Smooth muscle cell (in vitro differentiated cells): Measurements from ENCODE around the gene ATXN1L. TPM values are rescaled to one million over a fixed set of nuclear protein-coding genes. Genes with fewer than 3 reads are reported as not detected.
"Not testable (repeated sequence)": the region's sequence is repeated elsewhere in the genome, so short reads cannot be mapped to it uniquely, and the experiment has no call there.

Experiments used
- DNase-seq: peaks from one replicate; lab custom pipeline; 2025; ENCODE audit not compliant: unreplicated experiment; lab: John Stamatoyannopoulos, UW
- H2AFZ ChIP-seq: fragments of 200-600 bp; sonication (generic); 2 replicates; pipeline ENCODE4 v1.6.0; 2016; ENCODE audit warnings: antibody characterized with exemption, low read depth, mild to moderate bottlenecking
- H3F3A ChIP-seq: fragments of 200-600 bp; sonication (generic); 2 replicates; pipeline ENCODE4 v1.6.0; 2017; ENCODE audit warnings: antibody characterized with exemption, low read depth
- H3K27ac ChIP-seq: fragments of 200-600 bp; sonication (generic); 2 replicates; pipeline ENCODE4 v1.5.1; 2016; ENCODE audit warnings: low read depth, mild to moderate bottlenecking
- H3K27me3 ChIP-seq: fragments of 200-600 bp; sonication (generic); 2 replicates; pipeline ENCODE4 v1.6.1; 2016; ENCODE audit warnings: low read depth, mild to moderate bottlenecking
- H3K36me3 ChIP-seq: fragments of 200-600 bp; sonication (generic); 2 replicates; pipeline ENCODE4 v1.5.1; 2016; ENCODE audit warnings: low read depth
- H3K4me1 ChIP-seq: fragments of 200-600 bp; sonication (generic); 2 replicates; pipeline ENCODE4 v1.5.1; 2016; ENCODE audit warnings: low read depth
- H3K4me2 ChIP-seq: fragments of 200-600 bp; sonication (generic); 2 replicates; pipeline ENCODE4 v1.6.0; 2016; ENCODE audit warnings: mild to moderate bottlenecking
- H3K4me3 ChIP-seq: fragments of 200-600 bp; sonication (generic); 2 replicates; pipeline ENCODE4 v1.5.1; 2016; ENCODE audit warnings: mild to moderate bottlenecking
- H3K79me2 ChIP-seq: fragments of 200-600 bp; sonication (generic); 2 replicates; pipeline ENCODE4 v1.6.0; 2016; ENCODE audit warnings: low read depth, mild to moderate bottlenecking
- H3K9ac ChIP-seq: fragments of 200-600 bp; sonication (generic); 2 replicates; pipeline ENCODE4 v1.6.0; 2016; ENCODE audit warnings: low read depth
- H3K9me3 ChIP-seq: fragments of 200-600 bp; sonication (generic); replicated peaks from 2 replicates; pipeline ENCODE4 v1.5.1; 2016; ENCODE audit warnings: low read depth
- H4K20me1 ChIP-seq: fragments of 200-600 bp; sonication (generic); 2 replicates; pipeline ENCODE4 v1.6.0; 2016; ENCODE audit warnings: low read depth
- WGBS: methylation state at CpG from one replicate; pipeline ENCODE4 v1.1.7; 2016; ENCODE audit warnings: low lambda C conversion rate; 5-methylcytosine and 5-hydroxymethylcytosine counted together
- polyA plus RNA-seq: library from polyadenylated mRNA; unstranded; fragments of >200 nt; fragmentation: Nextera tagmentation; extraction: Ambion mirVana; gene quantifications from 2 replicates; pipeline ENCODE4 v1.2.1, GENCODE V29; 2016
- total RNA-seq: library from RNA; depleted of rRNA; stranded (reverse); fragments of >200 nt; gene quantifications from 2 replicates; pipeline ENCODE4 v1.2.3, GENCODE V29; 2014
- TF ChIP-seq, protein P1 (sequence below): fragments of 200-600 bp; sonication (generic); IDR thresholded peaks from 2 replicates; pipeline ENCODE4 v1.5.1; 2017; ENCODE audit warnings: borderline replicate concordance, mild to moderate bottlenecking, antibody characterized with exemption; ENCODE audit not compliant: insufficient read depth, poor library complexity, severe bottlenecking

Gene ATXN1L
- total and polyA plus RNA-seq, 2 experiments from 2014 or later, result 7.4 to 14.8 TPM

DNA sequence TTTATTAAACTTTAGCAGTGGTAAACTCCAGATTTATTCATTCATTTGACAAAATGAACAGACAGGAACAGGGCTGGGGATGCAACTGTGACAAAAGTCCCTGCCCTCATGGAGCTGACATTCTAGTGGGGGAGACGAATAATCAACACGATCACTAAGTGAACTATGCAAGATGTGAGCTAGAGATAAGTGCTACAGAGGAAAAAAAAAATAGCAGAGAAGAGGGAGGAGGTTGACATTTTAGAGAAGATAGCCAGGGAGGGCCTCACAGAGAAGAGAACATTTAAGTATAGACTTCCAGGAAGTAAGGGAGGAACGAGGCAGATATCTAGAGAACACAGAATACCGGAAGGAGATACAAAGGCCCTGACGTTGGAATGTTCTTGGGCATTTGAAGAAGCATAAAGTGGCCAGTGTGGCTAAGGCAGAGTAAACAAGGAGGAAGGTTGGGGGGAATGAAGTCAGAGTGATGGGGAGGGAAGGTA, 19.2 kb upstream of the ATXN1L start:
- no peak for DNase-seq
- no peaks in the 10 kb centered on the region for H3K27me3 ChIP-seq

DNA sequence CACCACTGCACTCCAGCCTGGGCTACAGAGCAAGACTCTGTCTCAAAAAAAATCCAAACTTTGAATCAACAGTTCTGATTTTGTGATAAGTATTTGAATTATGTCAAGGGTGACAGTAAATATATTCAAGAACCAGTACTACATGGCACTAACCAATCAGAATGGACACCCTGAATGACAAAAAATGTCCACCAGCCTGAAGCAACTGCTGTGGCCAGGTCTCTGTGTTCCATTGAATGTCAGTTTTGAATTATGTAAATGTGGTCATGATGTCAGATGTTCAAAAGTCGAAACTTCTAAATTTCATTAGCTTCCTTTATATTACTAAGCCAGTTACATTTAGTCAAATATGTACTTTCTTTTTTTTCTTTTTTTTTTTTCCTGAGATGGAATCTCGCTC, 15.4 kb upstream of the ATXN1L start:
- Histone ChIP-seq H3K4me1 (no peaks in the 10 kb centered on the region), H3K36me3 (no peaks in the 10 kb centered on the region), H4K20me1 (no peaks in the 10 kb centered on the region), H2AFZ (no peak overlapping the region), H3K4me2 (no peak overlapping the region), H3K79me2 (no peaks in the 10 kb centered on the region), H3K9ac (no peak overlapping the region), H3K4me3 (no peak overlapping the region), H3K9me3 (no peaks in the 10 kb centered on the region), H3K27me3 (no peaks in the 10 kb centered on the region), H3F3A (no peaks in the 10 kb centered on the region), H3K27ac (no peak overlapping the region)
- 91% methylated on average over 2 of the region's 2 CpGs for WGBS
- TF ChIP-seq, protein P1, sequence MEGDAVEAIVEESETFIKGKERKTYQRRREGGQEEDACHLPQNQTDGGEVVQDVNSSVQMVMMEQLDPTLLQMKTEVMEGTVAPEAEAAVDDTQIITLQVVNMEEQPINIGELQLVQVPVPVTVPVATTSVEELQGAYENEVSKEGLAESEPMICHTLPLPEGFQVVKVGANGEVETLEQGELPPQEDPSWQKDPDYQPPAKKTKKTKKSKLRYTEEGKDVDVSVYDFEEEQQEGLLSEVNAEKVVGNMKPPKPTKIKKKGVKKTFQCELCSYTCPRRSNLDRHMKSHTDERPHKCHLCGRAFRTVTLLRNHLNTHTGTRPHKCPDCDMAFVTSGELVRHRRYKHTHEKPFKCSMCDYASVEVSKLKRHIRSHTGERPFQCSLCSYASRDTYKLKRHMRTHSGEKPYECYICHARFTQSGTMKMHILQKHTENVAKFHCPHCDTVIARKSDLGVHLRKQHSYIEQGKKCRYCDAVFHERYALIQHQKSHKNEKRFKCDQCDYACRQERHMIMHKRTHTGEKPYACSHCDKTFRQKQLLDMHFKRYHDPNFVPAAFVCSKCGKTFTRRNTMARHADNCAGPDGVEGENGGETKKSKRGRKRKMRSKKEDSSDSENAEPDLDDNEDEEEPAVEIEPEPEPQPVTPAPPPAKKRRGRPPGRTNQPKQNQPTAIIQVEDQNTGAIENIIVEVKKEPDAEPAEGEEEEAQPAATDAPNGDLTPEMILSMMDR, result no peak
- no peak for DNase-seq

More for the DNA sequence above, 19.2 kb upstream of the ATXN1L start:
- TF ChIP-seq, protein P1, result no peak
- Histone ChIP-seq H3K4me3 (no peak overlapping the region), H4K20me1 (no peaks in the 10 kb centered on the region), H3F3A (no peaks in the 10 kb centered on the region), H3K4me1 (no peaks in the 10 kb centered on the region), H2AFZ (no peak overlapping the region), H3K9ac (no peak overlapping the region), H3K79me2 (no peaks in the 10 kb centered on the region), H3K4me2 (no peak overlapping the region), H3K27ac (no peak overlapping the region), H3K9me3 (no peaks in the 10 kb centered on the region), H3K36me3 (no peaks in the 10 kb centered on the region)
- 83% methylated on average over 5 of the region's 5 CpGs for WGBS

- H4K20me1 ChIP-seq, DNase-seq, H3F3A ChIP-seq, H3K4me3 ChIP-seq, H3K4me2 ChIP-seq, H3K27me3 ChIP-seq, H3K36me3 ChIP-seq, H3K9me3 ChIP-seq, H2AFZ ChIP-seq, H3K9ac ChIP-seq, H3K4me1 ChIP-seq, H3K79me2 ChIP-seq, H3K27ac ChIP-seq: not testable (repeated sequence)
- WGBS, result 87% methylated on average over 3 of the region's 3 CpGs
These were observed 14.1 kb upstream of the ATXN1L start for GRCh38 chr16:71831698-71832097.

- not testable (repeated sequence) for H3K4me2 ChIP-seq, DNase-seq, H3K27ac ChIP-seq, H2AFZ ChIP-seq, H3K79me2 ChIP-seq, H4K20me1 ChIP-seq, H3K9ac ChIP-seq, H3K36me3 ChIP-seq, H3F3A ChIP-seq, H3K4me3 ChIP-seq, H3K9me3 ChIP-seq, H3K4me1 ChIP-seq, H3K27me3 ChIP-seq
- WGBS, result 84% methylated on average over 2 of the region's 2 CpGs
These were observed 13.7 kb upstream of the ATXN1L start for GRCh38 chr16:71832112-71832511.

DNA sequence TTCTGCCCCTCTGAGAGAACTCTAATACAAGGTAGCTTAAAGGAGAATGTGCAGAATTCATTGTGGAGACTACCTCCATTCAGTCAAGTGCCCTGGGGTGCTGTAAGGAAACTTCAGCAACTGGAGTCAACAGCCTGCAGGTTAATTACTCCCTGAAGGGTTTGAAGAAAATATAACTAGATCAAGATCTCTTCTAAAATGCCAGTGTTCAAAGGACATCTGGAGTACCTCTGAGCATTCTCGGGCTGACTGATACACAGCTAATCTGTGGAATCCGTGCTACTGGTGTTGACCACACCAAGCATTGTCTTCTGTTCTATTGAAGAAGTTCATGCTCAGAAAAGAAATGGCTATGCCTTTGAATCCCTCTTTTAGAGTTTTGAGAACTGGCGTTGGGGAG, 11.5 kb upstream of the ATXN1L start:
- Histone ChIP-seq H3K9ac (no peak overlapping the region), H3K27ac (no peak overlapping the region), H3F3A (no peaks in the 10 kb centered on the region), H3K4me1 (no peaks in the 10 kb centered on the region), H3K36me3 (no peaks in the 10 kb centered on the region), H3K4me3 (no peak overlapping the region), H3K9me3 (no peaks in the 10 kb centered on the region), H3K79me2 (no peaks in the 10 kb centered on the region), H4K20me1 (no peaks in the 10 kb centered on the region), H3K27me3 (no peaks in the 10 kb centered on the region), H2AFZ (no peak overlapping the region), H3K4me2 (no peak overlapping the region)
- 79% methylated on average over 3 of the region's 3 CpGs for WGBS
- no peak for DNase-seq
- TF ChIP-seq, protein P1, result no peak
